GM12878 (cell line): ENCODE data around the gene HSD11B1L.

Experiments
- CREB1 ChIP-seq: IDR thresholded peaks from 2 replicates; pipeline ENCODE4 v1.6.1; 2012; ENCODE audit warnings: low read depth, mild to moderate bottlenecking, inconsistent platforms
- POLR2A ChIP-seq: IDR thresholded peaks from 2 replicates; pipeline ENCODE4 v1.6.1; 2011; ENCODE audit warnings: low read depth, mild to moderate bottlenecking, low read length
- TF ChIP-seq, protein P1 (sequence below): fragments of 450-650 bp; formaldehyde crosslinking; IDR thresholded peaks from 2 replicates; pipeline ENCODE4 v1.5.0; 2022; ENCODE audit warnings: mild to moderate bottlenecking, missing genetic modification characterization

DNA sequence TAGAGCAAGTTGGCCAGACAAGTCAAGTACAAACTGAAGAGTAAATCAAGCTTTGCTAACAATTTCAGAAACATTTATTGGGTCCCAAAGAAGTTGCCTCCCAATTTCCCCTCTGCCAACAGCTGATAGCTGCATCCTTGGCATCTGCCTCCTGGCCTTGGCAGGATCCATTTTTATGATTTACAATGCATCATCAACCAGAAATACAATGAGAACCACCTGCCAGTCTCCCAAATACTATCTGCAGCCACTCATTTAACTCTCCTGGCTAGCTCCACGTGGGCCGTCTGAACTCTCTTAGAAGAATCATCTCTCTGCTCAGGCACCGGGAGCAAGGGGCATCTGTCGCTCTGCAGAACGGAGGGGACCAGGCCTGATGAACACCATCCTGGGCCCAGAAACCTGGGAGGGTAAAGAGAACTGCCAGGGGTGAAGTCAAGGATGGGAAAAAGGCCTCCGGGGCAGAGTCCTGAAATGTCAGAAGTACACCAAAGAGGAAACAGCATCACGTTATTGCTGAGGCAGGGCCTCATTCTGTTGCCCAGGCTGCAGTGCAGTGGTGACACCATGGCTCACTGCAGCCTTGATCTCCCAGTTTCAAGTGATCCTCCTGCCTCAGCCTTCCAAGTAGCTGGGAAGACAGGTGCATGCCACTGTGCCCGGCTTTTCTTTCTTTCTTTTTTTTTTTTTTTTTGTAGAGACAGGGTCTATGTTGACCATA is 36.5 kb downstream of the HSD11B1L start:
- TF ChIP-seq, protein P1, sequence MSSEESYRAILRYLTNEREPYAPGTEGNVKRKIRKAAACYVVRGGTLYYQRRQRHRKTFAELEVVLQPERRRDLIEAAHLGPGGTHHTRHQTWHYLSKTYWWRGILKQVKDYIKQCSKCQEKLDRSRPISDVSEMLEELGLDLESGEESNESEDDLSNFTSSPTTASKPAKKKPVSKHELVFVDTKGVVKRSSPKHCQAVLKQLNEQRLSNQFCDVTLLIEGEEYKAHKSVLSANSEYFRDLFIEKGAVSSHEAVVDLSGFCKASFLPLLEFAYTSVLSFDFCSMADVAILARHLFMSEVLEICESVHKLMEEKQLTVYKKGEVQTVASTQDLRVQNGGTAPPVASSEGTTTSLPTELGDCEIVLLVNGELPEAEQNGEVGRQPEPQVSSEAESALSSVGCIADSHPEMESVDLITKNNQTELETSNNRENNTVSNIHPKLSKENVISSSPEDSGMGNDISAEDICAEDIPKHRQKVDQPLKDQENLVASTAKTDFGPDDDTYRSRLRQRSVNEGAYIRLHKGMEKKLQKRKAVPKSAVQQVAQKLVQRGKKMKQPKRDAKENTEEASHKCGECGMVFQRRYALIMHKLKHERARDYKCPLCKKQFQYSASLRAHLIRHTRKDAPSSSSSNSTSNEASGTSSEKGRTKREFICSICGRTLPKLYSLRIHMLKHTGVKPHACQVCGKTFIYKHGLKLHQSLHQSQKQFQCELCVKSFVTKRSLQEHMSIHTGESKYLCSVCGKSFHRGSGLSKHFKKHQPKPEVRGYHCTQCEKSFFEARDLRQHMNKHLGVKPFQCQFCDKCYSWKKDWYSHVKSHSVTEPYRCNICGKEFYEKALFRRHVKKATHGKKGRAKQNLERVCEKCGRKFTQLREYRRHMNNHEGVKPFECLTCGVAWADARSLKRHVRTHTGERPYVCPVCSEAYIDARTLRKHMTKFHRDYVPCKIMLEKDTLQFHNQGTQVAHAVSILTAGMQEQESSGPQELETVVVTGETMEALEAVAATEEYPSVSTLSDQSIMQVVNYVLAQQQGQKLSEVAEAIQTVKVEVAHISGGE (CRISPR knock-in tag) = no peak
- no peak for TF ChIP-seq CREB1
- TF ChIP-seq POLR2A = no peak; the same call in 1 of the 2 replicates
